Activated gamma-delta T cell (primary cell): ENCODE data around the gene SLC6A9.

ENCODE experiments used
- DNase-seq: peaks from one replicate; lab custom pipeline; 2025; lab: John Stamatoyannopoulos, UW

SLC6A9 gene

DNA sequence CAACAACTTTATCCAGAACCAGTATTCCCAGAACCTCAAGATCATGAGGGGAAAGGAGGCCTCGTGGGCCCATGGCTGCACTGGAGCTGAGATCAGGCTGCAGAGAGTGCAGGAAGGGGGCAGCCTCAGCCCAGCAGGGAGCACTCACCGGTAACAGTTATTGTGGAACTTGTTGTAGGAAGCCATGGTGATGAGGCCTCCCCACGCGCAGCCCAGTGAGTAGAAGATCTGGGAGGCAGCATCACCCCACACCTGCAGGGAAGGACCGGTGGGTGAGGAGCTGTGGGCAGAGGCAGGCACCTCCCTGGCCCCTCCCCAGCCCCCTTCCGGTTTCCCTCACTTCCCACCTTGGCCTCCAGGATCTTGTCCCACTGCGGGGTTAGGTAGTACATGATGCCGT lies 29.1 kb downstream of the SLC6A9 start:
- DNase-seq, result no peak

DNA sequence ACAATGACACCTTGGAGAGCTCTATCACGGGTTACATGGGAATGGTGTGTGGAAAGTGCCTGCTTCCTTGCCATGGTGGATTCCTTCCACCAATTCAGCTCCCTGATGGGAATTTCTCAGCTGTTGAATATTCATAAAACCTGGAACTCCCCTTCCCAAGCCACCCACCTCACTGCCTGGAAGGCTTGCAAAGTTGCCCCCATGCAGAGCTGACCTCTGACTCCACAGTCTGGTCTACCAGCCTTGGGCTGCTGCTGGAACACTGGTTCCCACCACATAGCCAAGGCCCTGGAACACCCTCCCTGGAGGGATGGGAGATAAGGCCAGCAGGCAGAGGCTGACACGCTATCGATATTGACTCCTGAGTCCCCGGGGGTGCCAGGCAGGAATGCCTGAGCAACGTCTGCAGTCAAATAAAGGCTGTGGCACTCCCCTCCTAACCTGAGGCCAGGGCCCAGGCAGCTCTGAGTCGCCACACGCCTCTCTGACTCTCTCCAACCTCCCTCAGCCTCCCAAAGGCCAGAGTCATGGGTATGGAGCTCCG lies 31.1 kb downstream of the SLC6A9 start:
- DNase-seq, result no peak

DNA sequence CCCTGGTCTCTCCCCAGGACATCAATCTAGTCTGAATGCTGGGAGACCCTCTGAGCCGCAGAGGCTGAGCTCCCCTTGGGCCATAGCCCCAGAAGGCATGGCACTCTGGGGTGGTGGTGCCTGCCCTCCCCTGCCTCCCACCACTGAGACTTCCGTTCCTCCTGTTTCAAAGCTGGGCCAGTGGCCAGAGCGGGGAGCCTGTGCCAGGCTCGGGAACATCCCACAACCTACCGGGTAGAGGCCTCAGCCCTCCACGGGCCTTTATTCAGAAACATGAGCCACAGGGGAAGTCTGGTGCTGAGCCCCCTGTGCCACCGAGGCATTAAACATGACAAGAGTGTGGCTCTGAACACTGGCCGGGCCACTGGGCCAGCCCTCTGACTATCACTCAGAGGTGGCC lies 31.8 kb downstream of the SLC6A9 start:
- DNase-seq, result no peak

DNA sequence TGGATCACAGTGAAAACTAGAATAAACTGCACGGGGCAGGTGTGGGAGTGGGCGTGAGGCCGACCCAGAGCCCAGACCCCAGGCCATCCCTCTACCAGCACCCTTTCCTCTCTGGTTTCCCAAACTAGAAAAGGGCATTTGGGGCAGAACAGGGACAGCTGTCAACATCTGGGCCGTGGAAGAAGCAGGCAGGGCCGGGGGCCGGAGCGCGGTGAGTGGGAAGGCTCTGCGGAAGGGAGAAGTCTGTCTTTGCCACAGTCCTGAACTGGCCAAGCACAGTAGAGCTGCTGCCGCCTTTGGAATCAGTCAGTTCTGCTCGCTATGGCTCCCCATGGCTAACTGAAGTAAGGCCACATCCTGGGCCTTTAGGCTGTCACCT lies 33.3 kb downstream of the SLC6A9 start:
- DNase-seq, result no peak

DNA sequence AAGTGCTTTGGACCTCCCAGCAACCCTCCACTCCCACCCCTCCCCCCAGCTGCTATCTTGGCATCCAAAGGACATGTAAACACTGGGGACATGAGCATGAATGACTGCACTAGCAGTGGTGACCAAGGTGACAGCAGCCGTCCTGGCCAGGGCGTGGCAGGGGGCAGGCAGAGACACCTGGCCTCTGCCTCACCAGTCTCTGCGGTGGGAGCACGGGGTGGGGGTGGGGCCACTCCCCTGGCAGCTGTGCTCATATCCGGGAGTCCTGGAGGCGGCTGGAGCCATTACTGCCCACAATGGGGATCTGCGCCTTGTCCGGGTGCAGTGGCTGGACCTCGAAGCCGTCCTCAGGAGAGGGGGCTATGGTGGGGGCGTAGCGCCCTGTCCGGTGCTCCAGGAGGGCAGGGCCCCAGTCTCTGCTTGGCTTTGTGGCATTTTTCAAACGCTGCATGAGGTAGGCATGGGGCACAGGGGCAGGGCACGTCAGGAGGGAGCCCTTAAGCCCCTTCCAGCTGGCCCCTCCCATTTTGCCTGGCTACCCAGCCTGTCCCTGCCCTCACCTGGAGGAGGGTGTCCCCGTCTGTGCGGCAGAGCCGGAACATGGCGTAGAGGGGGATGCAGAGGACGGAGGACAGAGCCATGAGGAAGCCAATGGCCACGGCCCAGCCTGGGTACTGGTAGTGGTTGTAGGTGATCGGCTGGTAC lies 33.8 kb downstream of the SLC6A9 start:
- no peak for DNase-seq

DNA sequence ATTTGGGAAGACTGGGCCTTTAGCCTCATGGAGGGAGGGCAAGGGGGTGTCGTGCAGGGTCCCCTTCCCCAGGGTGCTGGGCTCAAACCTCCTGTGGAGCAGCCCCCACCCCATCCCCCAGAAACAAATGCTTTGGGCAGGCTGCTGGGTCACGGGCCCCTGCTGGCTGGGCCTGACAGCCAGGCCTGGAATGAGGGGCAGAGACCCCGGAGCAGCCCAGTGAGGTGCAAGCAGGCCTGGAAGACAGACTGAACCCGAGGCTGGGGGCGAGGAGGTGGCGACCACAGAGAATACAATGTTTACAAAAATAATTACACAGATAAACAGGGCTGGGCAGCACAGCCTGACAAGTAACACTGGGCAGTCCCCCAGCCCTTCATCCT lies 34.5 kb downstream of the SLC6A9 start:
- DNase-seq, result no peak

DNA sequence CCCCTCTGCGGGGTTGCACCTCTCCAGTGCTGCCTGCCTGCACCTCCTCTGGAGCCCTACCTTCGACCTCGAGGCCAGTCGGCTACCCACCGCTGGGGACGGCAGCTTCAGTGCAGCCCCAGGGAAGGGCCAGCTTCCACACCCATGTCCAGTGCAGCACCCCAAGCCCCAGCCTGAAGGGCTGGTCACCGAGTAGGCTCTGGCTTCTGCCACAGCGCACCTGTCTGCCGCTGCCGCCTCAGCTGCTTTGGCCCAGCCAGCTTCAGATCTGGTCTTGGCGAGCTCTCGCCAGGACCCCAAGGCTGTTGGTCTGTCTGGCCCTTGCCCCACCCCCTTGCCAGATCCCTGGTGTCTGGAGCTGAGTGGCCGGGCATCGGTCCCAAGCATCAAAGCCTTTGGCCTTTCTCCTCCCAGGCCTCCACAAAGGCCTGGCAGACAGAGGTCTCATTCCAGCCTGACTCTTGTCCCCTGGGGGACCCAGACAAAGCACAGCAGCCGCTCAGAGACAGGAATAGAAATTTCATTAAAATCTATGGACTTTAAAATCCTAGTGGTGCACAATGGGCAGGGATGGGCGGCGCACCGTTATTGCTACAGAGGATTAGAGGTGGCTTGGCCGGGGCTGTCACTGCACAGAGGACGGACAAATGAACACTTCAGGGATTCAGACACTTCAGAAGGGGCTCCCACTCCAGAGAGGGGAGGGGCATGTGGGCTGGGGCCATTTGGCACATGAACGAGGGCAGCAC lies 35.1 kb downstream of the SLC6A9 start:
- DNase-seq, result no peak

DNA sequence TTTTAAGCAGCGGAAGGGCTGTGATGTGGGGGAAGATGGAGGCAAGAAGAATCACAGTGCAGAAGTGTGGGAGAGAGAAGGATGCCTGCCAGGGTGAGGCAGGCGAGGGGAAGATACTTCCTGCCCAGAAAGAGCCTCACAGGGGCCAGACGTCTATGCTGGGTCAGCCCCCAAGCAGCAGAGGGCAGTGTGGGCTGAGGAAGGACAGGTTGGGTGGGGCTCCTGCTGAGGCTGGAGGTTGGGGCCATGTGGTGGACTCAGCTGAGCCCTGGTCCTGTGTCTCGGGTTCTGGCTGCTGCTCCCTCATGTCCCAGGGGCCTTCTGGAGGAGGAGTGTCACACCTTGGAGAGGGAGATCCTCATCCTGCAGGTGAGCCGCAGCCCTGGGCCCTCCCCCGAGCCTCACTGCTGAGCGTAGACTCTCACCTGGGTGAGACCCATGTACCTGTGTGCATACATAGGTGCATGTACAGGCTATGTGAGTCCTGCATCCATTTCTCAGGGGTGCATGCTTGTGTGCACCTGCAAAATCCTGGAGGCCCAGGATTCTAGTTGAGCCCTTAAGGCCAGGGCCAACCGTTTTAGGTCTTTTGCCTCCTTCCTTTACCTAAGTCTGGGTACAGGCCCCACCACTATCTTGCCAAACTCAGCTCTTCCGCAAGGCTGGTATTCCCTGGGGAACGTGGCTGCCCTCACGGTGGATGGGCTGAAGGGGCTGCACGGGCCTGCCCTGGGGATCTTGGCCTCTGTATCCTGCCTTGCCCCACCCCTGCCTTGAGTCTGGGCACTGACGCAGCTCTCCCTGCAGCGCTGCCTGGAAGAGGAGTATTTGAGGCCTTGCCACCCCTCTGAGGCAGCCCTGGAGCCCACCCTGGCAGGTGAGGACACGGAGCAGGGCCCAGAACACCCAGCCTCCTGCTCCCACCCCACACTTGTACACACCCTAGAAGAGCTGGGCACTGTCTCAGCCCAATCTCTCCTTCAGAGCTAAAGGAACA lies 36.2 kb downstream of the SLC6A9 start:
- DNase-seq, result no peak

DNA sequence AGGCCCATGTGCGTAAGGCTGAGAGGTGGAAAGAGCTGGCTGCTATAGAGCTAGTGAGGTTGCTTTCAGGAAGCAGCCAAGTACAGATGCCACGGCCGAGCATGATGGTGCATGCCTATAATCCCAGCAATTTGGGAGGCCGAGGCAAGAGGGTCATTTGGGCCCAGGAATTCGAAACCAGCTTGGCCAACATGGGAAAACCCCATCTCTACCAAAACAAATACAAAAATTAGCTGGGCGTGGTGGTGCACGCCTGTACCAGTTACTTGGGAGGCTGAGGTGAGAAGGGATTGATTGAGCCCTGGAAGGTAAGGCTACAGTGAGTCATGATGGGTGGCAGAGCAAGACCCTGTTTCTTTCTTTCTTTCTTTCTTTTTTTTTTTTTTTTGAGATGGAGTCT lies 37.2 kb downstream of the SLC6A9 start:
- no peak for DNase-seq

DNA sequence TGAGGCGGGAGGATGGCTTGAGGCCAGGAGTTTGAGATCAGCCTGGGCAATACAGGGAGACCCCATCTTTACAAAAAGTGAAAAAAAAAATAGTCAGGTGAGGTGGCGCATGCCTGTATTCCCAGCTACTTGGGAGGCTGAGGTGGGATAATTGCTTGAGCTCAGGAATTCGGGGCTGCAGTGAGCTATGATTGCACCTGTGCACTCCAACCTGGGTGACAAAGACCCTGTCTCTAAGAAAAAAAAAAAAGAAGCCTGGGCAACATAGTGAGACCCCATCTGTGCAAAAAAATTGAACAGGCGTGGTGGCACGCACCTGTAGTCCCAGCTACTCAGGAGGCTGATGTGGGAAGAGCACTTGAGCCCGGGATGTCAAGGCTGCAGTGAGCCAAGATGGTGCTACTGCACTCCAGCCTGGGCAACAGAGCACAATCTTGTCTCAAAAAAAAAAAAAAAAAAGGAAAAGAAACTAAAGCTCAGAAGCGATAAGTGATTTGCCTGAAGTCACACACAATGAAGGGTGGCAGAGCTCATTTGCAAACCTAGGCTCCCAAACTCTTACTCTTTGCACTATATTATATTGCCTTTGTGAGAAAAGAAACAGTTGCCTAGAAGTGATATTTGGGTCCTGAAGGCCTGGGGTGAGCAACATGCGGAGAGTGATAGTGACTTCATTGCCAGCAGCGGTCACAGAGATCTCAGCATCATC lies 37.9 kb downstream of the SLC6A9 start:
- no peak for DNase-seq

DNA sequence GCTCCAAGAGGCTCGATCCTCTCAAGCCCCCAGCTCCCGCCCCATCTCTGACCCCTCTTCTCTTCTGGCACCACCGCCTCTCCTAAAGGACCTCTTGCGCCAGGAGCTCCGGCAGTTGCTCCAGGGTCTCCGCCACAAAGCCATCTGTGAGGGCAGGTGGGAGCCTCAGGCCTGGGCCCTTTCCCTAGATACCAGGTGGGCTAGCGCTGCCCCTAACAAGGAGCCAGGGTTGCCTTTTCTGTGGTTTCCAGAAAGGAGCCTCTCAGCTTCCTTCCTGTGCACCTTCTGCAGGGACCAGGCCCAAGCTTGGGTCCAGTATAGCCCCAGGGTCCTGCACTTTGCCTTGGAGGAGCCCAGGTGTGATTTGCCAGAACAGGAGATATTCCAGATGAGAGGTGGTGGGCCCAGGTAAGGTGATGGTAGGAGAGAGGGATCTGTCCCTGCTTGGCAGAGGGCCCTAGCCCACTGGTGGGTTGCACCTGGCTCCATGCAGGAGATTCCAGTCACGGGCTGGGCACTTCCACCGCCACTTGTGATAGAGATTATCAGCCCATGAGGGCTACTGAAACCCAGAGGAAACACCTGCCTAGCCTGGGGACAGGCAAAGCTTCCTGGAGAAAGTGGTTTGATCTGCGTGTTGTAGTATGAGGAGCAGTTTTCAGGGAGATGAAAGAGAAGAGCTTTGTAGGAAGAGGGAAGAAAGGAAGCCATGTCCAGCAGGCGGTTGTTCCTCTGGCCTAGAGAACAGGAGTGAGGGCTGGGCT lies 38.8 kb downstream of the SLC6A9 start:
- no peak for DNase-seq

DNA sequence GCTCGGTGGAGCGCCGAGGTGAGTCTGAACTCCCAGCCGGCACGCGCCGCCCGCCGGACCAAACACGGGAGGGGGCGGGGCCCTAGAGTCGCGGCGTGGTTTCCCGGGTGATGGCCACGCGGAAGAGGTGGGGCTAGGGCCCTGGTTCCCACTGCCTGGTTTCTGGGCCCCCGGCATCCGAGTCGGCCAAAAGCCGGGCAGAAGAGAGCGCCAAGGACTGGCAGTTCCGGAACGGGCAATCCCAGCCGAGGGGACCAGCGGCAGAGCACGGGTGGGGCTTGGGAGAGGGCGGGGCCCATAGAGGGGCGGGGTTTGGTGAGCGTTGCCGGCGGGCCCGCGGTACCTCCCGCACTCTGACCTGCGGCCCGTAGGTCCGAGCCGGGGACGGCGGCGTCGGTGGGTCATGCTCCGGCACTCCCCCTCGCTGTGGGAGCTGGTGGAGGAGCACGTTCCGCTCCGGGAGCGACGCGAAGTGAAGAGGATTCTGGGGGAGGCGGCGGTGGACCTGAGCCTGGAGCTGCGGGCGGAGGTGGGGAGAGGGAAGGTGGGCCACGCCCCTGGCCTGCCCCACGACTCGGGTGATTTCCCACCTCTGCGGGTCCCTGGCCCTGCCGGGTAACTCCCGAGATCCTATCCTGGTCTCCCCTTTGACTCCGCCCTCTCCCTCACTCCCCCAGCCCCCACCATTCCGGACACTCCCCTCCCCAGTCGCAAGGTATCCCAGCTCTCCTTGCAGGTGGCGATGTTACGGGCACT lies 39.6 kb downstream of the SLC6A9 start, which contains the start of gene CCDC24:
CCDC24 (plus strand) TSS at position 124 of the 756 bp plus-strand sequence; CDS start at position 404, 280 bp downstream.
- peak; percentile 68 for DNase-seq

DNA sequence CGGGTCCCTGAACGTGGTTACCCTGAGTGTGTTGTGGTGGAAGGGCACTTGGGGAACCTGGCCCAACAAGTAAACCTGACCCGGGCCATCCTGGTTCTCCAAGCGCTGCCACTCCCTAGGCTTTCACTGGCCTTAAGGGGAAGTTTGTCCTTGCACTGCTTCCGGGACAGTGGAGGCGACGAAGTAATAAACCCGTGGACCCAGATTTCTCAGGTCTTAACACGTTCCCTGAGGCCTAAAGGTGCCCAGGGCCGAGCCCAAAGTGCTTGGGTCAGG lies 40.1 kb downstream of the SLC6A9 start:
- DNase-seq, result no peak

DNA sequence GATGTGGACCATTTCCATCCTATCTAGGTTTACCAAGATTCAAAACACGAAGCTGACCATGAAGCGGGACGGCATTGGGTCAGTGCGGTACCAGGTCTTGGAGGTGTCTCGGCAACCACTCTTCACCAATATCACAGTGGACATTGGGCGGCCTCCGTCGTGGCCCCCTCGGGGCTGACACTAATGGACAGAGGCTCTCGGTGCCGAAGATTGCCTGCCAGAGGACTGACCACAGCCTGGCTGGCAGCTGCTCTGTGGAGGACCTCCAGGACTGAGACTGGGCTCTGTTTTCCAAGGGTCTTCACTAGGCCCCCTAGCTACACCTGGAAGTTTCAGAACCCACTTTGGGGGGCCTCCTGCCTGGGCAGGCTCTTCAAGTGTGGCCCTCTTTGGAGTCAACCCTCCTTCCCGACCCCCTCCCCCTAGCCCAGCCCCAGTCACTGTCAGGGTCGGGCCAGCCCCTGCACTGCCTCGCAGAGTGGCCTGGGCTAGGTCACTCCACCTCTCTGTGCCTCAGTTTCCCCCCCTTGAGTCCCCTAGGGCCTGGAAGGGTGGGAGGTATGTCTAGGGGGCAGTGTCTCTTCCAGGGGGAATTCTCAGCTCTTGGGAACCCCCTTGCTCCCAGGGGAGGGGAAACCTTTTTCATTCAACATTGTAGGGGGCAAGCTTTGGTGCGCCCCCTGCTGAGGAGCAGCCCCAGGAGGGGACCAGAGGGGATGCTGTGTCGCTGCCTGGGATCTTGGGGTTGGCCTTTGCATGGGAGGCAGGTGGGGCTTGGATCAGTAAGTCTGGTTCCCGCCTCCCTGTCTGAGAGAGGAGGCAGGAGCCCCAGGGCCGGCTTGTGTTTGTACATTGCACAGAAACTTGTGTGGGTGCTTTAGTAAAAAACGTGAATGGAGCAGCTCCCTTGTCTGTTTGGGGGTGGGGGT lies 40.7 kb downstream of the SLC6A9 start:
- no peak for DNase-seq

DNA sequence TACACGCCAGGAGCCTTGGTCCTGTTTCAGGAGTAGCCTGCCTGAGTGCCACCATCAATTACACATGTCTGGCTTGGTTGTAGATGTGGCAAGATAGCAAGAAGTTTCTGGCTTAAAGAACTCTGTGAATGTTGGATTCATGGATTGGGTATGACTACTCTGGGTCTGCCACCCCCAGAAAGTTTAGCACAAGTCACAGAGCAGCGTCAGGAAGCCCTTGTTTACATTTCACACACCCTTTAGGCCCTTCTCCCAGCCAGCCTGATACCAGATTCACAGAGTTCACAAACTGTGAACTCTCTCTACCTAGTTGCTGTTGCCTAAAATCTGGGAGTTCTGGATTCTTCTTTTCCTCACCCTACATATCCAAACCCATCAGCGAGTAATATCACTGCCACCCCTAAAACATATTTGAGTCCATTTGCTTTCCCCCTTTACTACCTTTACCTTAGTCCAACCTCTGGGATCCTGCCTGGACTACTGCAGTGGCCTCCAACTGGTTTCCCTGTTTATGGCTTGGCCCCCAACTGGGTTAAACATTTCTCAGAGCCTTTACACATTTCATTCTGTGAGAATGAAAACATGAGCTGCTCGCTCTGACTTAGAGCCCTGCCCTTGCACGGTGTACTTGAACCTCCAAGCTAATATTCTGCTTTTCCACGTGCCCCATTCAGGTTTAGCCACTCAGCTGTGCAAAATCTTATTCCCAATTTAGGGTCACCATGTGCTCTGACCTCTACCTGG lies 43.9 kb downstream of the SLC6A9 start:
- no peak for DNase-seq

DNA sequence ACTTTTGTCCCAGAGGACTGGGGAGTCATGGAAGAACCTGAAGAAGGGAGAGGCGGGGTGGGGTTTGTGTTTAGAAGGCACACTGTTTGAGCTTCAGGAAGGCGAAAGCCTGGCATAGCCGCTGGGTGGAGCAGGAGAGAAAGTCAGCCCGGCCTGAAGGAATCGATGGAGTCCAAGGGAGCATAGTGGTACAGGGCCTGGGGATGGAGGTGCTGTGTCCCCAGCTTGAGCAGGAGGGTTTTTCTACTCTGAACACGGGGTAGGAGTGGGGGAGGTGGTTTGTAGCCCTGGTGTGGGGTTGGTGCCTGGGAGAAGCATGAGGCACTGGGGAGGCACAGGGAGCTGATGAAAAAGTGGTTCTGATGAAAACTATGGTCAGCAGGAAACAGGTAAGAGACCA lies 44.5 kb downstream of the SLC6A9 start:
- no peak for DNase-seq

DNA sequence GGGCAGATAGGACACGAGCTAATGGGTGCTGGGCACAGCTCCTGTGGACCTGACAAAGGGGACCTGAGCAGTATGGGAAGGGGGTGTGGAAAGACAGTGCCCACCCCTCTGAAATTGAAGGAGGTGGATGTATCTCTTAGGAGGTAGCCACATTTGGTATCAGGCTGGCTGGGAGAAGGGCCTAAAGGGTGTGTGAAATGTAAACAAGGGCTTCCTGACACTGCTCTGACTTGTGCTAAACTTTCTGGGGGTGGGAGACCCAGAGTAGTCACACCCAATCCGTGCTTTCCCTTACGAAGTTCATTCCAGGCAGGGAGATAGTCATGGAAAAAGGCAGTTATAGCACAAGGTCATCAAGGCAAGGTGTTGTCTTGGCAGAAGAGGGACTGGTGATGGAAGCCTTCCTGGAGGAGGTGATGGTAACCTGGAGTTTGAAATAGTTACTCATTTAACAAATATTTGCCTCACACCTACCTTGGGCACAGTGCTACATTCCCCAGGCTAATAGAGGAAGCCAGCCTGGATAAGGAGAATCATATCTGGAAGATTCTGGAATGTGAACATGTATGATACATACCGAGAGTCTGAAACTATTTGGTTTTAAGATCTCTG lies 45.2 kb downstream of the SLC6A9 start:
- DNase-seq, result no peak

DNA sequence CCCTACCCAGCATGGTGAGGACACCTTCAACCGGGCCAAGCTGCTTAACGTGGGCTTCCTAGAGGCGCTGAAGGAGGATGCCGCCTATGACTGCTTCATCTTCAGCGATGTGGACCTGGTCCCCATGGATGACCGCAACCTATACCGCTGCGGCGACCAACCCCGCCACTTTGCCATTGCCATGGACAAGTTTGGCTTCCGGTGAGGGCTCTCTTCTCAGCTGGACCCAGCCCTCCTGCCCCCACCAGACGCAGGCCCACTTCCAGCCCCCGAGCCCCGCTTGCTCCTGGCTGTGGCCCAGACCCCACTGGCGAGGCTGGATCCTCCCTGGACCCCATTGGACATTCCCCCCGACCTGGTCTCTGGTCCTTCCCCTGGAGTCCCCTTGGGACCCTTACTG lies 46.4 kb downstream of the SLC6A9 start:
- DNase-seq, result no peak
